Panc1 (cell line): ENCODE results near the gene RPL39. TPM values are rescaled to one million over a fixed set of nuclear protein-coding genes. Genes with fewer than 3 reads are reported as not detected.

ENCODE experiments used
- total RNA-seq: library from RNA; stranded (reverse); gene quantifications from one replicate; pipeline ENCODE4 v1.2.1, GENCODE V29; 2021; ENCODE audit not compliant: unreplicated experiment

Gene RPL39
- total RNA-seq, 1 experiment from 2014 or later, result 1,882 TPM

Other genes starting within 250 kb of the RPL39 start
- gene STEEP1, start 226.2 kb downstream of the RPL39 start, total RNA-seq, result 42.2 TPM
- gene UBE2A, start 217.1 kb downstream of the RPL39 start, total RNA-seq, result 110 TPM
- gene NKRF, start 185.2 kb downstream of the RPL39 start, total RNA-seq, result 25.5 TPM
- gene SEPTIN6, start 98.5 kb downstream of the RPL39 start, total RNA-seq, result 31.2 TPM
- 1.1 TPM for gene SOWAHD, start 33.0 kb downstream of the RPL39 start, total RNA-seq
- gene UPF3B, start 61.3 kb upstream of the RPL39 start, total RNA-seq, result 27.8 TPM
- 23.4 TPM for gene RNF113A, start 80.1 kb upstream of the RPL39 start, total RNA-seq
- gene NDUFA1, start 80.2 kb upstream of the RPL39 start, total RNA-seq, result 252 TPM
- gene AKAP14, start 104.3 kb upstream of the RPL39 start, total RNA-seq, result 0.28 TPM
- gene NKAP, start 152.1 kb upstream of the RPL39 start, total RNA-seq, result 13.6 TPM